GM18870 (cell line): ENCODE data around the gene ADGRG3.

Experiments used
- ATAC-seq: cut with Tn5 transposase; IDR thresholded peaks from one replicate; pipeline ENCODE4 v1.9.1; 2021; ENCODE audit warnings: moderate library complexity; ENCODE audit not compliant: unreplicated experiment

ADGRG3 gene

GRCh38 chr16:57679767-57680482, 11.8 kb downstream of the ADGRG3 start:
- ATAC-seq, result no peak

GRCh38 chr16:57680842-57681375, 12.8 kb downstream of the ADGRG3 start:
- ATAC-seq, result no peak

GRCh38 chr16:57681950-57682728, 14.0 kb downstream of the ADGRG3 start:
- ATAC-seq, result no peak

- ATAC-seq, result no peak
Measured at GRCh38 chr16:57682809-57683635, 14.9 kb downstream of the ADGRG3 start.

GRCh38 chr16:57683636-57684545, 15.8 kb downstream of the ADGRG3 start:
- ATAC-seq, result no peak

GRCh38 chr16:57684626-57685358, 16.7 kb downstream of the ADGRG3 start:
- ATAC-seq, result no peak

- ATAC-seq, result no peak
Measured at GRCh38 chr16:57685633-57686032, 17.5 kb downstream of the ADGRG3 start.

- no peak for ATAC-seq
Measured at GRCh38 chr16:57686577-57686976, 18.5 kb downstream of the ADGRG3 start.

GRCh38 chr16:57687363-57687929, 19.3 kb downstream of the ADGRG3 start:
- ATAC-seq, result no peak

GRCh38 chr16:57688487-57688986, 20.4 kb downstream of the ADGRG3 start:
- no peak for ATAC-seq

GRCh38 chr16:57688987-57689761, 21.1 kb downstream of the ADGRG3 start:
- ATAC-seq, result no peak

GRCh38 chr16:57689762-57690558, 21.9 kb downstream of the ADGRG3 start:
- peak; percentile 68 for ATAC-seq

GRCh38 chr16:57690782-57691471, 22.8 kb downstream of the ADGRG3 start:
- ATAC-seq, result no peak

GRCh38 chr16:57692636-57693035, 24.5 kb downstream of the ADGRG3 start:
- no peak for ATAC-seq

- no peak for ATAC-seq
Measured at GRCh38 chr16:57693550-57693949, 25.4 kb downstream of the ADGRG3 start.

- no peak for ATAC-seq
Measured at GRCh38 chr16:57694231-57694724, 26.2 kb downstream of the ADGRG3 start.
